ENCODE data around the gene MAPK11. TPM values are rescaled to one million over a fixed set of nuclear protein-coding genes. Genes with fewer than 3 reads are reported as not detected.

Gene MAPK11
- total RNA-seq, 4 donors from 2014 or later = 2.4 to 5.7 (median 3.5) TPM

- Histone ChIP-seq H3K27me3 (peaks cover 0 to 17% (median 0%) of the 10 kb centered on the region in 4 donors), H3K27ac (peak overlapping the region in 2 of 4 donors; percentile 80 to 84), H3K4me1 (peaks cover 41 to 60% (median 46%) of the 10 kb centered on the region in 3 donors), H3K36me3 (peaks cover 0 to 4% (median 0%) of the 10 kb centered on the region in 3 donors), H3K9me3 (no peaks in the 10 kb centered on the region), H3K4me3 (no peak overlapping the region)
- intact Hi-C loops (cut with DNase I) = no loop called here
- WGBS, 2 donors = 29 to 60% methylated on average over 1 to 7 of the region's 9 CpGs
- TF ChIP-seq, protein P1, sequence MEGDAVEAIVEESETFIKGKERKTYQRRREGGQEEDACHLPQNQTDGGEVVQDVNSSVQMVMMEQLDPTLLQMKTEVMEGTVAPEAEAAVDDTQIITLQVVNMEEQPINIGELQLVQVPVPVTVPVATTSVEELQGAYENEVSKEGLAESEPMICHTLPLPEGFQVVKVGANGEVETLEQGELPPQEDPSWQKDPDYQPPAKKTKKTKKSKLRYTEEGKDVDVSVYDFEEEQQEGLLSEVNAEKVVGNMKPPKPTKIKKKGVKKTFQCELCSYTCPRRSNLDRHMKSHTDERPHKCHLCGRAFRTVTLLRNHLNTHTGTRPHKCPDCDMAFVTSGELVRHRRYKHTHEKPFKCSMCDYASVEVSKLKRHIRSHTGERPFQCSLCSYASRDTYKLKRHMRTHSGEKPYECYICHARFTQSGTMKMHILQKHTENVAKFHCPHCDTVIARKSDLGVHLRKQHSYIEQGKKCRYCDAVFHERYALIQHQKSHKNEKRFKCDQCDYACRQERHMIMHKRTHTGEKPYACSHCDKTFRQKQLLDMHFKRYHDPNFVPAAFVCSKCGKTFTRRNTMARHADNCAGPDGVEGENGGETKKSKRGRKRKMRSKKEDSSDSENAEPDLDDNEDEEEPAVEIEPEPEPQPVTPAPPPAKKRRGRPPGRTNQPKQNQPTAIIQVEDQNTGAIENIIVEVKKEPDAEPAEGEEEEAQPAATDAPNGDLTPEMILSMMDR (IDR thresholded peaks at IDR 0.05) = no peak
- no peak for TF ChIP-seq POLR2A (IDR thresholded peaks at IDR 0.05)
- no peak for DNase-seq
Observed at GRCh38 chr22:50268655-50269113, 1.5 kb downstream of the MAPK11 start.

DNA sequence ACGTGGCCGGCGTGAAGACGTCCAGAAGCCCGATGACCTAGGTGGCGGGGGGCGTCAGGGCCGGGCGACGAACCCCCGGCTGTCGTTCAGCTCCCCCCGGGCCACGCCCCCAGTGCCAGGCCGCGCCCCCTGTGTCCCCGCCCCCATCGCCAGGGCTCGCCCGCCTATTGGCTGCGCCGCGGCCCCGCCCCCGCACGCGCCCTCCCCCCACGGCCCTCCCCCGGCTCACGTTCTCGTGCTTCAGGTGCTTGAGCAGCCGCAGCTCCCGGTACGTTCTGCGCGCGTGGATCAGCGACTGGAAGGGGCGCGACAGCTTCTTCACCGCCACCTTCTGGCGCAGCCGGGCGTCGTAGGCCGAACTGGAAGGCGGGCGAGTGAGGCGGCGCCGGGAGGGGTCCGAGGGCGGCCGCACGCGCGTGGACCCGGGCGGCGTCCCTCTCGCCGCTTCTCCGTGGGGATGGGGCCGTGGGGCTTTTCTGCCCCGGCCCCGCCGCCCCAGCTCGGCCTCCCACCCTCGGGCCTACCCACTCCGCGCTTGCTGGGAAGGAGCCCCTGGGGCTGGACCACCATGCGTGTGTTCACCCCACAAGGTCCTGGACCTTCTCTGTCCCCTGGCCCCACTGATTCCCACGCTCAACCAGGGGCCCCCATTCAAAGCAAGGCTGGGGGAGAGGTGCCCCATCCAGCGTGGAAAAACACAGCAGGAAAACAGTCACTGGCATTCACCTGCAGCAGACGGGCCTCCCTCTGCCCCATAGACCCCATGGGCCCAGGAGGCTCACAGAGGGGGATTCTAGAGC lies 2.4 kb downstream of the MAPK11 start:
- Histone ChIP-seq H3K4me3 (peak overlapping the region in 3 of 4 donors; percentile 1 to 59 (median 39)), H3K27ac (peak overlapping the region in 2 of 4 donors; percentile 11 to 84), H3K4me1 (peaks cover 41 to 64% (median 49%) of the 10 kb centered on the region in 3 donors), H3K9me3 (no peaks in the 10 kb centered on the region), H3K36me3 (peaks cover 0 to 2% (median 0%) of the 10 kb centered on the region in 3 donors), H3K27me3 (peaks cover 0 to 23% (median 0%) of the 10 kb centered on the region in 4 donors)
- TF ChIP-seq POLR2A (IDR thresholded peaks at IDR 0.05) = no peak
- TF ChIP-seq, protein P1 (IDR thresholded peaks at IDR 0.05) = peak in 3 of 6 experiments; percentile 8 to 37 (median 13)
- no peak for DNase-seq
- intact Hi-C loops (cut with DNase I) = no loop called here
- 0% methylated on average over 1 of the region's 75 CpGs; no CpG with 5 or more reads in 1 of the 2 donors for WGBS, 2 donors

- intact Hi-C loops (cut with DNase I) = no loop called here
- peak overlapping the region in 2 of 4 donors; percentile 39 to 59 for H3K4me3 ChIP-seq
- peaks cover 0 to 28% (median 0%) of the 10 kb centered on the region in 4 donors for H3K27me3 ChIP-seq
- no peaks in the 10 kb centered on the region for H3K36me3 ChIP-seq
- DNase-seq = no peak
- peaks cover 42 to 64% (median 53%) of the 10 kb centered on the region in 3 donors for H3K4me1 ChIP-seq
- no peak overlapping the region for H3K27ac ChIP-seq
- TF ChIP-seq, protein P1 (IDR thresholded peaks at IDR 0.05) = no peak
- TF ChIP-seq POLR2A (IDR thresholded peaks at IDR 0.05) = no peak
- no peaks in the 10 kb centered on the region for H3K9me3 ChIP-seq
- 65 to 90% methylated on average over 2 to 9 of the region's 37 CpGs for WGBS, 2 donors
Observed at GRCh38 chr22:50266994-50267393, 3.2 kb downstream of the MAPK11 start.

DNA sequence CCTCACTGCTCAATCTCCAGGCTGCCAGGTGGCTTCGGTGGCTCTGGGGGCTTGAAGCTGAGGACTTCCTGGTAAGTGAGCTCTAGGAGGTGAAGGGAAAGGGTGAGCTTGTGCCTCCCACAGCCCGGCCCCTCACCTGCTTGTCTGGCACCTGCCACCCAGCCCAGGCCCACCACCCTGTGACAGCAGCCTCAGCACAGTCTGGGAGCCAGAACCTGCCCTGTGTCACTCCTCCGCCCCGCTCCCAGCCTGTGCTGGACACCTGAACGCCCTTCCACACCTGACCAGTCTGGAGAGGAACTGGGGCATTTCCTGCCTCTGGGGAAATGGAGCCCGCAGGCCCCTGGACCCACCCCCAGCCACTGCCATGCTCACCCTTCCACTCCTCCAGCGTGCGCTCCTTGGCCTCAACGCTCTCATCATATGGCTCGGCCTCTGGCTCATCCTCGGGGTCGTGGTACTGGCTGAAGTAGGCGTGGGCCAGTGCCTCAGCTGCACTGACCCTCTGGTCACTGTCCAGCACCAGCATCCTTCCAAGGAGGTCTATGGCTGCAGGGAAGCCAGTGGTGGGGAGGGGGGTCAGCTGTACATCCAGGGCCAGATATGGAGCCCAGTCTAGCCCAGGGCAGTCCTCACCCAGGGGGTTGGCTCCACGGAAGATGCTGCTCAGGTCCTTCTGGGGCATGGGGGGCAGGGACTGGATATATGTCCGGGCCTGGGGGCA lies 5.1 kb downstream of the MAPK11 start:
- no peak overlapping the region for H3K27ac ChIP-seq
- H3K36me3 ChIP-seq = no peaks in the 10 kb centered on the region
- H3K4me3 ChIP-seq = no peak overlapping the region
- peaks cover 37 to 64% (median 47%) of the 10 kb centered on the region in 3 donors for H3K4me1 ChIP-seq
- 75 to 84% methylated on average over 3 to 14 of the region's 15 CpGs for WGBS, 2 donors
- intact Hi-C loops (cut with DNase I) = no loop called here
- H3K27me3 ChIP-seq = peaks cover 0 to 39% (median 0%) of the 10 kb centered on the region in 4 donors
- TF ChIP-seq, protein P1 (IDR thresholded peaks at IDR 0.05) = no peak
- no peak for TF ChIP-seq POLR2A (IDR thresholded peaks at IDR 0.05)
- no peak for DNase-seq
- no peaks in the 10 kb centered on the region for H3K9me3 ChIP-seq

Data from esophagus squamous epithelium (tissue), 5 donors.